Thyroid gland (tissue), 4 donors: ENCODE measurements around the gene RFX2. TPM values are rescaled to one million over a fixed set of nuclear protein-coding genes. Genes with fewer than 3 reads are reported as not detected.

Experiments
- DNase-seq, 2 donors: peaks; one replicate each; pipeline ENCODE4 v3.0.0-alpha.2; 2019
- H3K27ac ChIP-seq, 3 donors: fragments of 200-600 bp; sonication (generic); 1 replicate in 2 of 3; 2 replicates in 1 of 3; pipeline ENCODE4 v1.5.1; 2016 to 2019; ENCODE audit warnings: mild to moderate bottlenecking in 1 of 3, moderate library complexity in 1 of 3
- H3K27me3 ChIP-seq: fragments of 200-600 bp; sonication (generic); one replicate; pipeline ENCODE4 v1.5.1; 2019
- H3K36me3 ChIP-seq, 2 donors: fragments of 200-600 bp; sonication (generic); one replicate each; pipeline ENCODE4 v1.5.1; 2016 to 2019
- H3K4me1 ChIP-seq, 2 donors: fragments of 200-600 bp; sonication (generic); one replicate each; pipeline ENCODE4 v1.5.1; 2017 to 2019
- H3K4me3 ChIP-seq, 3 donors: fragments of 200-600 bp; sonication (generic); replicated peaks in 1 of 3; 1 replicate in 2 of 3; 2 replicates in 1 of 3; pipeline ENCODE4 v1.5.1; 2016; ENCODE audit warnings: mild to moderate bottlenecking in 1 of 3
- H3K9me3 ChIP-seq: fragments of 200-600 bp; sonication (generic); one replicate; pipeline ENCODE4 v1.5.1; 2017
- CTCF ChIP-seq, 6 experiments: fragments of 200-600 bp in 3 of 6; fragments of 450-650 bp in 3 of 6; sonication (generic) in 3 of 6; IDR thresholded peaks; one replicate each; pipeline ENCODE4 v1.5.1; 2016 to 2019; ENCODE audit warnings: antibody characterized with exemption in 6 of 6, mild to moderate bottlenecking in 2 of 6, inconsistent platforms in 1 of 6, moderate library complexity in 1 of 6
- POLR2A ChIP-seq, 2 donors: fragments of 450-650 bp; IDR thresholded peaks; one replicate each; pipeline ENCODE4 v1.6.1; 2017; ENCODE audit warnings: antibody characterized with exemption in 2 of 2, mild to moderate bottlenecking in 2 of 2, moderate library complexity in 1 of 2
- WGBS, 2 donors: methylation state at CpG; one replicate each; pipeline ENCODE4 v1.1.5; 2017; 5-methylcytosine and 5-hydroxymethylcytosine counted together
- intact Hi-C: fragments of 100-400 bp; cut with DNase I; formaldehyde crosslinking; loops from one replicate; pipeline ENCODE4 v1.15.1; 2023
- total RNA-seq, 4 donors: library from RNA; depleted of rRNA; stranded (reverse); fragments of >200 nt; gene quantifications; one replicate each; pipeline ENCODE4 v1.2.3, GENCODE V29; 2016

RFX2 gene
- total RNA-seq, 4 donors from 2014 or later: 4.1 to 10.6 (median 7.7) TPM

GRCh38 chr19:5996623-5997320 lies 113.5 kb downstream of the RFX2 start:
- 92 to 93% methylated on average over 32 to 36 of the region's 37 CpGs for WGBS, 2 donors
- no peaks in the 10 kb centered on the region for H3K9me3 ChIP-seq
- peaks cover 14 to 25% of the 10 kb centered on the region in 2 donors for H3K4me1 ChIP-seq
- H3K27me3 ChIP-seq: no peaks in the 10 kb centered on the region
- no peak for DNase-seq
- TF ChIP-seq POLR2A (IDR thresholded peaks at IDR 0.05) (no peak), CTCF (IDR thresholded peaks at IDR 0.05) (no peak)
- no peaks in the 10 kb centered on the region for H3K36me3 ChIP-seq
- intact Hi-C loops: no loop called here
- H3K4me3 ChIP-seq: no peak overlapping the region
- no peak overlapping the region for H3K27ac ChIP-seq

GRCh38 chr19:5996102-5996501 lies 114.2 kb downstream of the RFX2 start:
- no peak for DNase-seq
- H3K27me3 ChIP-seq: no peaks in the 10 kb centered on the region
- peaks cover 14 to 25% of the 10 kb centered on the region in 2 donors for H3K4me1 ChIP-seq
- H3K27ac ChIP-seq: no peak overlapping the region
- no peaks in the 10 kb centered on the region for H3K9me3 ChIP-seq
- WGBS, 2 donors: 90 to 94% methylated on average over 11 to 26 of the region's 26 CpGs
- no peak for TF ChIP-seq CTCF (IDR thresholded peaks at IDR 0.05)
- no peak for TF ChIP-seq POLR2A (IDR thresholded peaks at IDR 0.05)
- H3K4me3 ChIP-seq: no peak overlapping the region
- no peaks in the 10 kb centered on the region for H3K36me3 ChIP-seq
- intact Hi-C loops: no loop called here

GRCh38 chr19:5995606-5996005 lies 114.7 kb downstream of the RFX2 start:
- intact Hi-C loops: no loop called here
- H3K4me1 ChIP-seq: peaks cover 14 to 25% of the 10 kb centered on the region in 2 donors
- WGBS, 2 donors: 96% methylated on average over 15 of the region's 16 CpGs
- no peak overlapping the region for H3K27ac ChIP-seq
- H3K9me3 ChIP-seq: no peaks in the 10 kb centered on the region
- no peaks in the 10 kb centered on the region for H3K27me3 ChIP-seq
- TF ChIP-seq CTCF (IDR thresholded peaks at IDR 0.05): no peak
- TF ChIP-seq POLR2A (IDR thresholded peaks at IDR 0.05): no peak
- no peaks in the 10 kb centered on the region for H3K36me3 ChIP-seq
- H3K4me3 ChIP-seq: no peak overlapping the region
- DNase-seq: no peak

GRCh38 chr19:5994405-5995165 lies 115.7 kb downstream of the RFX2 start:
- Histone ChIP-seq H3K27me3 (no peaks in the 10 kb centered on the region), H3K4me1 (peaks cover 14 to 25% of the 10 kb centered on the region in 2 donors), H3K9me3 (no peaks in the 10 kb centered on the region), H3K27ac (peak overlapping the region; percentile 54 to 79 (median 62)), H3K36me3 (no peaks in the 10 kb centered on the region), H3K4me3 (no peak overlapping the region)
- DNase-seq: no peak
- 33 to 87% methylated on average over 1 to 21 of the region's 29 CpGs for WGBS, 2 donors
- TF ChIP-seq CTCF (IDR thresholded peaks at IDR 0.05) (peak in 1 of 6 experiments; percentile 4), POLR2A (IDR thresholded peaks at IDR 0.05) (no peak)
- intact Hi-C loops: no loop called here
